IMR-90 (cell line): ENCODE data around the gene FBXO34. TPM values are rescaled to one million over a fixed set of nuclear protein-coding genes. Genes with fewer than 3 reads are reported as not detected.
A peak's percentile ranks its signal among the peaks of the same experiment; 100 is the strongest.

Experiments
- ATAC-seq: fragments of 200-7000 bp; cut with Tn5 transposase; 2 replicates; pipeline ENCODE4 v1.9.1; 2020; ENCODE audit warnings: low read depth, mild to moderate bottlenecking, moderate library complexity
- BruUV-seq: library from RNA; stranded (reverse); fragments of 400-500 nt; replicated peaks from 2 replicates; lab custom pipeline; 2021; lab: Mats Ljungman, UMichigan
- CTCF ChIA-PET: fragments of 300-600 bp; formaldehyde crosslinking; extraction: SDS; loops from one replicate; lab custom pipeline; 2021; ENCODE audit warnings: antibody characterized with exemption; lab: Yijun Ruan, JAX
- POLR2A ChIA-PET: fragments of 300-600 bp; sonication (Branson Sonifier 250); formaldehyde crosslinking; loops from one replicate; lab custom pipeline; 2022; ENCODE audit warnings: antibody characterized with exemption; ENCODE audit not compliant: unreplicated experiment; lab: Charles Lee
- DNase-seq: peaks from one replicate; pipeline ENCODE4 v3.0.0; 2013
- H2AFZ ChIP-seq: replicated peaks from 2 replicates; pipeline ENCODE3; 2013; ENCODE audit warnings: low read length, mild to moderate bottlenecking; ENCODE audit not compliant: poor library complexity
- H2AK5ac ChIP-seq: 2 replicates; pipeline ENCODE4 v1.6.1; 2013; ENCODE audit warnings: low read depth, low read length, inconsistent platforms
- H2AK9ac ChIP-seq: replicated peaks from 2 replicates; pipeline ENCODE3; 2013; ENCODE audit warnings: mild to moderate bottlenecking, low read depth, low read length, moderate library complexity; ENCODE audit not compliant: poor library complexity
- H2BK120ac ChIP-seq: 2 replicates; pipeline ENCODE4 v1.6.1; 2013; ENCODE audit warnings: low read depth, low read length, inconsistent platforms
- H2BK15ac ChIP-seq: 3 replicates; pipeline ENCODE4 v1.6.1; 2013; ENCODE audit warnings: low read depth, low read length, inconsistent platforms
- H2BK20ac ChIP-seq: 2 replicates; pipeline ENCODE4 v1.6.1; 2013; ENCODE audit warnings: low read depth, mild to moderate bottlenecking, inconsistent platforms, low read length, moderate library complexity
- H2BK5ac ChIP-seq: 2 replicates; pipeline ENCODE4 v1.6.1; 2013; ENCODE audit warnings: mild to moderate bottlenecking, low read depth, low read length, inconsistent platforms; ENCODE audit not compliant: poor library complexity, severe bottlenecking
- H3K14ac ChIP-seq: replicated peaks from 2 replicates; pipeline ENCODE4 v1.6.1; 2013; ENCODE audit warnings: low read depth, low read length, inconsistent platforms
- H3K18ac ChIP-seq: 2 replicates; pipeline ENCODE4 v1.6.1; 2013; ENCODE audit warnings: low read depth, low read length, control low read depth
- H3K23ac ChIP-seq: 2 replicates; pipeline ENCODE4 v1.6.1; 2013; ENCODE audit warnings: low read depth, low read length, inconsistent platforms
- H3K27ac ChIP-seq: 2 replicates; pipeline ENCODE4 v1.5.1; 2013; ENCODE audit warnings: mild to moderate bottlenecking, control low read depth, low read length; ENCODE audit not compliant: insufficient read depth
- H3K27me3 ChIP-seq: 2 replicates; pipeline ENCODE4 v1.6.1; 2013; ENCODE audit warnings: low read length; ENCODE audit not compliant: control insufficient read depth, insufficient read depth
- H3K36me3 ChIP-seq: 2 replicates; pipeline ENCODE4 v1.6.1; 2013; ENCODE audit warnings: low read length, mixed read lengths; ENCODE audit not compliant: control insufficient read depth, insufficient read depth
- H3K4ac ChIP-seq: 2 replicates; pipeline ENCODE4 v1.6.1; 2013; ENCODE audit warnings: low read depth, low read length, inconsistent platforms
- H3K4me1 ChIP-seq: 2 replicates; pipeline ENCODE4 v1.6.1; 2013; ENCODE audit warnings: low read length, mixed read lengths; ENCODE audit not compliant: control insufficient read depth, insufficient read depth
- H3K4me2 ChIP-seq: 2 replicates; pipeline ENCODE4 v1.6.1; 2013; ENCODE audit warnings: low read depth, mild to moderate bottlenecking, control low read depth, low read length, moderate library complexity
- H3K4me3 ChIP-seq: 2 replicates; pipeline ENCODE4 v1.5.1; 2013; ENCODE audit warnings: low read depth, mild to moderate bottlenecking, control low read depth, low read length, moderate library complexity; ENCODE audit not compliant: insufficient read depth
- H3K56ac ChIP-seq: 2 replicates; pipeline ENCODE4 v1.6.1; 2013; ENCODE audit warnings: low read length, inconsistent platforms; ENCODE audit not compliant: insufficient read depth; ENCODE audit errors: extremely low read depth
- H3K79me1 ChIP-seq, 2 experiments: 2 replicates each; pipeline ENCODE4 v1.6.1; 2013; ENCODE audit warnings: low read length in 2 of 2, inconsistent platforms in 1 of 2, low read depth in 1 of 2
- H3K9ac ChIP-seq: 2 replicates; pipeline ENCODE4 v1.6.1; 2013; ENCODE audit warnings: low read depth, low read length, control low read depth
- H3K9me1 ChIP-seq: 2 replicates; pipeline ENCODE4 v1.6.1; 2013; ENCODE audit warnings: low read length, inconsistent platforms; ENCODE audit not compliant: insufficient read depth
- H3K9me3 ChIP-seq: 2 replicates; pipeline ENCODE4 v1.6.1; 2013; ENCODE audit warnings: low read length; ENCODE audit not compliant: control insufficient read depth, insufficient read depth
- H4K20me1 ChIP-seq: 2 replicates; pipeline ENCODE4 v1.6.1; 2013; ENCODE audit warnings: low read length, inconsistent platforms; ENCODE audit not compliant: insufficient read depth
- H4K5ac ChIP-seq: 2 replicates; pipeline ENCODE4 v1.6.1; 2013; ENCODE audit warnings: mild to moderate bottlenecking, low read depth, low read length, control low read depth
- H4K8ac ChIP-seq, 2 experiments: 2 replicates each; pipeline ENCODE4 v1.6.1; 2013; ENCODE audit warnings: low read depth in 2 of 2, low read length in 2 of 2, control low read depth in 1 of 2, inconsistent platforms in 1 of 2
- H4K91ac ChIP-seq: 2 replicates; pipeline ENCODE4 v1.6.1; 2013; ENCODE audit warnings: low read depth, low read length, inconsistent platforms; ENCODE audit not compliant: insufficient read depth
- BHLHE40 ChIP-seq: fragments of 150-350 bp; IDR thresholded peaks from 2 replicates; pipeline ENCODE4 v1.6.1; 2016; ENCODE audit warnings: mild to moderate bottlenecking, low read depth, low read length
- CEBPB ChIP-seq: IDR thresholded peaks from 2 replicates; pipeline ENCODE4 v1.6.1; 2012; ENCODE audit warnings: low read depth, low read length, improper control_type of control experiment
- CHD1 ChIP-seq: IDR thresholded peaks from 2 replicates; pipeline ENCODE4 v1.6.1; 2012; ENCODE audit warnings: low read depth, low read length, improper control_type of control experiment
- CTCF ChIP-seq: conservative IDR thresholded peaks from 2 replicates; pipeline ENCODE4 v1.5.1; 2012; ENCODE audit warnings: mild to moderate bottlenecking, low read depth, low read length, improper control_type of control experiment
- ELK1 ChIP-seq: fragments of 150-350 bp; IDR thresholded peaks from 2 replicates; pipeline ENCODE4 v1.6.1; 2016; ENCODE audit warnings: low read depth, mild to moderate bottlenecking, low read length, moderate library complexity, borderline replicate concordance
- FOS ChIP-seq: fragments of 150-350 bp; IDR thresholded peaks from 2 replicates; pipeline ENCODE4 v1.6.1; 2016; ENCODE audit warnings: low read depth, low read length
- MAFK ChIP-seq: IDR thresholded peaks from 2 replicates; pipeline ENCODE4 v1.6.1; 2012; ENCODE audit warnings: low read depth, low read length, improper control_type of control experiment
- MAZ ChIP-seq: IDR thresholded peaks from 2 replicates; pipeline ENCODE4 v1.6.1; 2012; ENCODE audit warnings: low read depth, mild to moderate bottlenecking, low read length, improper control_type of control experiment, moderate library complexity, borderline replicate concordance
- MXI1 ChIP-seq: IDR thresholded peaks from 2 replicates; pipeline ENCODE4 v1.6.1; 2012; ENCODE audit warnings: low read depth, mild to moderate bottlenecking, low read length, moderate library complexity, borderline replicate concordance
- NFE2L2 ChIP-seq: fragments of 150-350 bp; IDR thresholded peaks from 2 replicates; pipeline ENCODE4 v1.6.1; 2016; ENCODE audit warnings: low read depth, mild to moderate bottlenecking, low read length
- POLR2A ChIP-seq: IDR thresholded peaks from 2 replicates; pipeline ENCODE4 v1.6.1; 2012; ENCODE audit warnings: mild to moderate bottlenecking, low read depth, low read length
- RCOR1 ChIP-seq: IDR thresholded peaks from 2 replicates; pipeline ENCODE4 v1.6.1; 2012; ENCODE audit warnings: mild to moderate bottlenecking, low read length, improper control_type of control experiment; ENCODE audit not compliant: insufficient replicate concordance
- SMC3 ChIP-seq: fragments of 150-350 bp; IDR thresholded peaks from 2 replicates; pipeline ENCODE4 v1.6.1; 2016; ENCODE audit warnings: low read depth, mild to moderate bottlenecking, antibody characterized with exemption, low read length, moderate library complexity
- USF2 ChIP-seq: fragments of 150-350 bp; IDR thresholded peaks from 2 replicates; pipeline ENCODE4 v1.6.1; 2017; ENCODE audit warnings: mild to moderate bottlenecking, antibody characterized with exemption, low read length, low read depth
- WGBS, 2 experiments: methylation state at CpG; one replicate each; pipeline versions ENCODE4 v1.1.5 to v1.1.7; 2013; ENCODE audit warnings: missing lambda C conversion rate in 2 of 2; ENCODE audit not compliant: insufficient read length in 1 of 2; ENCODE audit errors: extremely low coverage in 2 of 2; 5-methylcytosine and 5-hydroxymethylcytosine counted together
- dilution Hi-C: fragments of 300-500 bp; cut with HindIII; formaldehyde crosslinking; loops from one replicate; pipeline ENCODE4 v1.14.3; 2018; ENCODE audit warnings: low sequenced_read_pairs; ENCODE audit not compliant: unreplicated experiment
- in situ Hi-C: fragments of 300-500 bp; cut with MboI; formaldehyde crosslinking; loops from 3 replicates; pipeline ENCODE4 v1.14.3; 2019; ENCODE audit warnings: low sequenced_read_pairs, inconsistent platforms, mixed read lengths
- intact Hi-C: fragments of 100-400 bp; cut with micrococcal nuclease; formaldehyde crosslinking; loops from 2 replicates; pipeline ENCODE4 v1.10.0; 2022
- polyA plus RNA-seq, 3 experiments: library from polyadenylated mRNA; depleted of rRNA; stranded (reverse); fragments of >200 nt; gene quantifications; 2 replicates each; pipeline ENCODE4 v1.2.3, GENCODE V29; 2012; ENCODE audit warnings: low replicate concordance in 1 of 3
- total RNA-seq: library from RNA; depleted of rRNA; stranded (reverse); fragments of >200 nt; gene quantifications from 2 replicates; pipeline ENCODE4 v1.2.3, GENCODE V29; 2012

Gene FBXO34
- total and polyA plus RNA-seq, 2 of the 4 experiments (the other 2 are of a cell fraction), result 15.4 to 35.1 TPM

GRCh38 chr14:55333711-55334485 lies 62.7 kb downstream of the FBXO34 start:
- Histone ChIP-seq H2AFZ (no peak overlapping the region), H3K9me3 (no peaks in the 10 kb centered on the region), H3K9ac (no peak overlapping the region), H3K56ac (no peak overlapping the region), H3K4ac (0 out of 2 replicates have a peak overlapping the region, but pooled peaks have one; percentile 13), H3K4me1 (peaks cover 12% of the 10 kb centered on the region), H2AK5ac (no peak overlapping the region), H3K9me1 (peaks cover 18% of the 10 kb centered on the region), H3K14ac (0 out of 2 replicates have a peak overlapping the region, but pooled peaks have one; percentile 22), H4K8ac (no peak overlapping the region), H3K4me2 (peak overlapping the region; percentile 95), H2AK9ac (no peak overlapping the region), H2BK15ac (no peak overlapping the region), H4K20me1 (peaks cover 48% of the 10 kb centered on the region), H3K36me3 (no peaks in the 10 kb centered on the region), H3K79me1 (peaks cover 36 to 57% of the 10 kb centered on the region in 2 experiments), H4K91ac (no peak overlapping the region), H3K18ac (peak overlapping the region; percentile 46), H3K23ac (peak overlapping the region; percentile 44), H3K4me3 (no peak overlapping the region), H3K27ac (peak overlapping the region; percentile 52; the same call in 1 of the 2 replicates), H2BK120ac (peak overlapping the region; percentile 6; the same call in 1 of the 2 replicates), H2BK20ac (no peak overlapping the region), H3K27me3 (no peaks in the 10 kb centered on the region), H2BK5ac (peak overlapping the region; percentile 17), H4K5ac (no peak overlapping the region)
- DNase-seq (peak; percentile 81), ATAC-seq (peak; percentile 93)
- no TSS peak for BruUV-seq
- POLR2A ChIA-PET, result no interaction called here
- WGBS, 2 experiments, result 0% methylated on average over 1 of the region's 4 CpGs; no CpG with 5 or more reads in 1 of the 2 experiments
- intact Hi-C loops (loop anchor here (5.0 kb wide), 1 partner anchor 47 kb away; no protein-coding TSS in a partner anchor), in situ Hi-C loops (no loop called here), dilution Hi-C loops (no loop called here)
- CTCF ChIA-PET, result interaction anchor here (0.9 to 1.7 kb wide), 3 partner anchors 15 to 21 kb away, joined by 3 to 5 read pairs (median 4); no protein-coding TSS in a partner anchor
- TF ChIP-seq CEBPB (no peak), RCOR1 (no peak), ELK1 (no peak), SMC3 (no peak), FOS (no peak), CHD1 (no peak), MXI1 (no peak), MAFK (no peak), CTCF (no peak), MAZ (no peak), POLR2A (no peak), NFE2L2 (no peak), BHLHE40 (no peak), USF2 (no peak)
